Activated CD8-positive, alpha-beta T cell treated with anti-CD3 and anti-CD28 coated beads for 36 hours (primary cell): ENCODE results near the gene DISP1. TPM values are rescaled to one million over a fixed set of nuclear protein-coding genes. Genes with fewer than 3 reads are reported as not detected.
"Not testable (repeated sequence)": the region's sequence is repeated elsewhere in the genome, so short reads cannot be mapped to it uniquely, and the experiment has no call there.

ENCODE experiments used
- ATAC-seq: fragments of 200-7000 bp; cut with Tn5 transposase; one replicate; pipeline ENCODE4 v1.10.0; 2021; ENCODE audit warnings: mild to moderate bottlenecking, moderate library complexity
- CTCF ChIA-PET: fragments of 350-600 bp; sonication (Branson Sonifier 250); formaldehyde crosslinking; loops from one replicate; lab custom pipeline; 2021; ENCODE audit warnings: antibody characterized with exemption; lab: Charles Lee
- POLR2A ChIA-PET: fragments of 350-600 bp; sonication (Branson Sonifier 250); formaldehyde crosslinking; loops from one replicate; lab custom pipeline; 2021; ENCODE audit warnings: antibody characterized with exemption; lab: Charles Lee
- DNase-seq: peaks from one replicate; pipeline ENCODE4 v3.0.0-alpha.2; 2020
- H3K27ac Mint-ChIP-seq: one replicate; pipeline ENCODE4 v1.8.0; 2021; ENCODE audit warnings: mild to moderate bottlenecking, mixed read lengths
- H3K27me3 Mint-ChIP-seq: one replicate; pipeline ENCODE4 v1.8.0; 2021; ENCODE audit warnings: mixed read lengths
- H3K36me3 Mint-ChIP-seq: one replicate; pipeline ENCODE4 v1.8.0; 2021; ENCODE audit warnings: low read depth, mixed read lengths
- H3K4me1 Mint-ChIP-seq: one replicate; pipeline ENCODE4 v1.8.0; 2021; ENCODE audit warnings: low read depth, mixed read lengths
- H3K4me3 Mint-ChIP-seq: one replicate; pipeline ENCODE4 v1.8.0; 2021; ENCODE audit warnings: mild to moderate bottlenecking, moderate library complexity, mixed read lengths
- H3K9me3 Mint-ChIP-seq: one replicate; pipeline ENCODE4 v1.8.0; 2021; ENCODE audit warnings: mixed read lengths
- CTCF ChIP-seq: fragments of 200-600 bp; IDR thresholded peaks from one replicate; pipeline ENCODE4 v1.8.0; 2022; ENCODE audit warnings: antibody characterized with exemption, mild to moderate bottlenecking
- intact Hi-C: fragments of 100-400 bp; cut with micrococcal nuclease; formaldehyde crosslinking; loops from one replicate; pipeline ENCODE4 v1.10.0; 2022
- total RNA-seq, 2 experiments: library from RNA; stranded (reverse); gene quantifications; one replicate each; pipeline ENCODE4 v1.2.3, GENCODE V29; 2021

DISP1 gene
- total RNA-seq, 2 experiments from 2014 or later = 1.8 to 2.1 TPM

- Mint-ChIP-seq H3K4me1 (no peaks in the 10 kb centered on the region), H3K27me3 (no peaks in the 10 kb centered on the region), H3K9me3 (no peaks in the 10 kb centered on the region), H3K36me3 (no peaks in the 10 kb centered on the region), H3K27ac (no peak overlapping the region), H3K4me3 (no peak overlapping the region)
- no peak for TF ChIP-seq CTCF
- POLR2A ChIA-PET = no interaction called here
- intact Hi-C loops = no loop called here
- CTCF ChIA-PET = no interaction called here
- DNase-seq (no peak), ATAC-seq (no peak)
Observed at GRCh38 chr1:222843469-222844410, 28.9 kb downstream of the DISP1 start.

GRCh38 chr1:222844411-222844779 is 29.6 kb downstream of the DISP1 start:
- no peaks in the 10 kb centered on the region for H3K36me3 Mint-ChIP-seq
- no peaks in the 10 kb centered on the region for H3K27me3 Mint-ChIP-seq
- CTCF ChIA-PET = no interaction called here
- no peak overlapping the region for H3K4me3 Mint-ChIP-seq
- POLR2A ChIA-PET = no interaction called here
- intact Hi-C loops = no loop called here
- no peak for DNase-seq
- H3K9me3 Mint-ChIP-seq = no peaks in the 10 kb centered on the region
- no peak for TF ChIP-seq CTCF
- no peaks in the 10 kb centered on the region for H3K4me1 Mint-ChIP-seq
- no peak overlapping the region for H3K27ac Mint-ChIP-seq
- no peak for ATAC-seq

- Mint-ChIP-seq H3K4me3 (no peak overlapping the region), H3K9me3 (no peaks in the 10 kb centered on the region), H3K27ac (no peak overlapping the region), H3K4me1 (peaks cover 3% of the 10 kb centered on the region), H3K36me3 (no peaks in the 10 kb centered on the region), H3K27me3 (no peaks in the 10 kb centered on the region)
- TF ChIP-seq CTCF = no peak
- ChIA-PET CTCF (no interaction called here), POLR2A (no interaction called here)
- DNase-seq = no peak
- no peak for ATAC-seq
- intact Hi-C loops = no loop called here
Observed at GRCh38 chr1:222845763-222846162, 30.9 kb downstream of the DISP1 start.

- ATAC-seq, H3K9me3 Mint-ChIP-seq, H3K4me3 Mint-ChIP-seq, H3K27me3 Mint-ChIP-seq, CTCF ChIA-PET, POLR2A ChIA-PET, DNase-seq, intact Hi-C loops, H3K27ac Mint-ChIP-seq, H3K4me1 Mint-ChIP-seq: not testable (repeated sequence)
- peaks cover 16% of the 10 kb centered on the region for H3K36me3 Mint-ChIP-seq
Observed at GRCh38 chr1:222850550-222850949, 35.7 kb downstream of the DISP1 start.

- peaks cover 3% of the 10 kb centered on the region for H3K4me1 Mint-ChIP-seq
- H3K4me3 Mint-ChIP-seq = no peak overlapping the region
- no peaks in the 10 kb centered on the region for H3K27me3 Mint-ChIP-seq
- H3K27ac Mint-ChIP-seq = no peak overlapping the region
- no peak for TF ChIP-seq CTCF
- POLR2A ChIA-PET = no interaction called here
- DNase-seq (no peak), ATAC-seq (no peak)
- H3K9me3 Mint-ChIP-seq = peaks cover 6% of the 10 kb centered on the region
- CTCF ChIA-PET = no interaction called here
- intact Hi-C loops = no loop called here
- peaks cover 19% of the 10 kb centered on the region for H3K36me3 Mint-ChIP-seq
Observed at GRCh38 chr1:222852326-222852725, 37.5 kb downstream of the DISP1 start.
